Measurements from ENCODE around the gene PRTG.

GRCh38 chr15:55606214-55606613, 136.7 kb downstream of the PRTG start:
- TF ChIP-seq FOXK2 (IDR thresholded peaks at IDR 0.05) (no peak), SP1 (IDR thresholded peaks at IDR 0.05) (no peak), NFRKB (IDR thresholded peaks at IDR 0.05) (no peak), LEF1 (IDR thresholded peaks at IDR 0.05; ENCODE audit: borderline replicate concordance) (no peak), FOXA1 (IDR thresholded peaks at IDR 0.05) (no peak)

Measured in HEK293T (cell line).